ENCODE results near the gene SF3B5.
"Not testable (repeated sequence)": the region's sequence is repeated elsewhere in the genome, so short reads cannot be mapped to it uniquely, and the experiment has no call there.

Gene SF3B5

GRCh38 chr6:144104488-144104887 is 9.1 kb upstream of the SF3B5 start:
- no peak for DNase-seq

- no peak for DNase-seq
Observed at GRCh38 chr6:144103026-144103563, 7.7 kb upstream of the SF3B5 start.

- no peak for DNase-seq
Observed at GRCh38 chr6:144098993-144099392, 3.6 kb upstream of the SF3B5 start.

- DNase-seq = peak; percentile 15
Observed at GRCh38 chr6:144094731-144095133, 641 bp downstream of the SF3B5 start.

GRCh38 chr6:144093658-144094057 is 1.7 kb downstream of the SF3B5 start:
- DNase-seq = no peak

- DNase-seq = no peak
Observed at GRCh38 chr6:144093236-144093635, 2.1 kb downstream of the SF3B5 start.

- DNase-seq = no peak
Observed at GRCh38 chr6:144090384-144090783, 5.0 kb downstream of the SF3B5 start.

GRCh38 chr6:144087789-144088426 is 7.5 kb downstream of the SF3B5 start:
- DNase-seq = no peak

- DNase-seq = no peak
Observed at GRCh38 chr6:144086959-144087358, 8.4 kb downstream of the SF3B5 start.

- no peak for DNase-seq
Observed at GRCh38 chr6:144083172-144083571, 12.2 kb downstream of the SF3B5 start.

- not testable (repeated sequence) for DNase-seq
Observed at GRCh38 chr6:144082412-144082811, 13.0 kb downstream of the SF3B5 start.

- no peak for DNase-seq
Observed at GRCh38 chr6:144077871-144078270, 17.5 kb downstream of the SF3B5 start.

GRCh38 chr6:144075875-144076274 is 19.5 kb downstream of the SF3B5 start:
- DNase-seq = no peak

- no peak for DNase-seq
Observed at GRCh38 chr6:144075187-144075586, 20.2 kb downstream of the SF3B5 start.

GRCh38 chr6:144073024-144073423 is 22.3 kb downstream of the SF3B5 start:
- no peak for DNase-seq

- DNase-seq = no peak
Observed at GRCh38 chr6:144069506-144069905, 25.9 kb downstream of the SF3B5 start.

- DNase-seq = no peak
Observed at GRCh38 chr6:144068794-144069193, 26.6 kb downstream of the SF3B5 start.

GRCh38 chr6:144066741-144067484 is 28.5 kb downstream of the SF3B5 start:
- peak; percentile 69 for DNase-seq

GRCh38 chr6:144066255-144066654 is 29.1 kb downstream of the SF3B5 start:
- DNase-seq = no peak

- DNase-seq = peak; percentile 2
Observed at GRCh38 chr6:144065213-144065660, 30.1 kb downstream of the SF3B5 start.

- peak; percentile 69 for DNase-seq
Observed at GRCh38 chr6:144064402-144065212, 30.8 kb downstream of the SF3B5 start.

GRCh38 chr6:144063744-144064401 is 31.5 kb downstream of the SF3B5 start:
- peak; percentile 93 for DNase-seq

- peak; percentile 21 for DNase-seq
Observed at GRCh38 chr6:144063246-144063743, 32.1 kb downstream of the SF3B5 start.
